ENCODE results near the gene ATAD3A.

The ATAD3A gene

DNA sequence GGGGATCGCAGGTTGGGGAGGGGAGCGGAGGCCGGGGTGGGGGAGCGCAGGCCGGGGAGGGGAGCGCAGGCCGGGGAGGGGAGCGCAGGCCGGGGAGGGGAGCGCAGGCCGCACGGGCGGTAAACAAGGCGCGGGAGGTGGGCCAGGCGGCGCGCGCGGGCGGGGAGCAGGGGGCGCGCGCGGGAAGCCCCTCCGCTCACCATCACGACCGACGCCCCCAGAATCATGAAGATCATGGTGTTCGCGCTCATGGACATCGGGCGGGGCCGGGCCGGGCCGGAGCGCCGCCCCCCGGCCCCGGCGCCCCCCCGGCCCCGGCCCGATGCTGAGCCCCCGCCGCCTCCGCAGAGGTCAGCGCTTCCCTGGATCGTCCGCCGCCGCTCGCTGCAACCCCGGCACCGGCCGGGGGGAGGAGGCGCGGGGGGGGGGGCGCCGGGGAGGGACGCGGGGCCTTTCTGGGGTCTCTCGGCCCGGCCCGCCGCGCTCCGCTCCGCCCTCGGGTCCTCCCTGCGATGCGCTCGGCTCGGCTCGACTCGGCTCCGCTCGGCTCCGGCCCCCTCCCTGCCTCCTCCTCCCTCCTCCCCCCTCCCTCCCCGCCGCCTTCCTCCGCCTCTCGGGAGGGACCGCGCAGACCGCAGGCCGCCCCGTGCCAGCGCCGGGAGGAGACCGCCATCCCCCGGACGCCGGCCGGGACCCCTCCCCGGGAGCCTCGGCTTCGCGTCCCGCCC lies 28.3 kb downstream of the ATAD3A start, which contains the start of gene TMEM240:
Gene TMEM240, minus strand, starts transcription at position 535 of the 728 bp plus-strand sequence. Its CDS starts 278 bp downstream, at position 257.
- DNase-seq (ENCODE audit: low read depth), result peak; percentile 82

DNA sequence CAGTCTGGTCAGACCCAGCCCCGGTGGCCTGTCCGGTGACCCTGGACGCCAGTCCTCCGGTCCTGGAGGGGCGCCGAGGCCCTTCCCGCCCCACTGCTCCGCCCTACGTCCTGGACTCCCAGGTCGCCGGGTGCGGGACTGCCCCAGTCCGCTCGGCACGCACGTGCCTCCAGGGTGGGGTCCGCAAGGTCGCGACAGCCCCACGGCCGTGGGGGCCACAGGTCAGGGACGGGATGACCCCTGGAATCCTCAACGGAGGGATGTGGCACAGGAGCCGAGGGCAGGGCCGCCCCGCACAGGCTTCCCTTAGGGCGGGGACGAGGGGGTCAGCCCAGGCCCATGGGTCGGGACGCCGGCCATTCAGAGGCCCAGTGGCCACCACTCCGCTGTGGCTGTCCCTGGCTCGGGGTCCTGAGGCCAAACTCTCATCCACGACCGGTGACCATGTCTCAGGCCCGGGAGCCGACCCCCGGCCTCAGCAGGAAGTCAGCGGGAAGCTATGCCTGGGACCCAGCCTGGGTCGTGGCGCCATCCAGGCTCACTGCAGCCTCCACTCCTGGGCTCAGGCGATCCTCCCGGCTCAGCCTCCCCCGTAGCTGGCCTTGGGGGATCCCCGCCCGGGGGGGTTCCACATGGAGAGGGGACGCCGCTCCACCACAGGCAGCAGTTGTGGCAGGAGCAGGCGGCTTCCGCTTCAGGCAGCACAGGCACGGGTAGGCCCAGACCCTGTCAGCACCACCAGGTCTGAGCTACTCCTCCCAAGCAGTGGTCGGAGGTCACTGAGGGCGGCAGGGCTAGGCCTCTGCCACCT lies 29.1 kb downstream of the ATAD3A start:
- DNase-seq (ENCODE audit: low read depth), result no peak

DNA sequence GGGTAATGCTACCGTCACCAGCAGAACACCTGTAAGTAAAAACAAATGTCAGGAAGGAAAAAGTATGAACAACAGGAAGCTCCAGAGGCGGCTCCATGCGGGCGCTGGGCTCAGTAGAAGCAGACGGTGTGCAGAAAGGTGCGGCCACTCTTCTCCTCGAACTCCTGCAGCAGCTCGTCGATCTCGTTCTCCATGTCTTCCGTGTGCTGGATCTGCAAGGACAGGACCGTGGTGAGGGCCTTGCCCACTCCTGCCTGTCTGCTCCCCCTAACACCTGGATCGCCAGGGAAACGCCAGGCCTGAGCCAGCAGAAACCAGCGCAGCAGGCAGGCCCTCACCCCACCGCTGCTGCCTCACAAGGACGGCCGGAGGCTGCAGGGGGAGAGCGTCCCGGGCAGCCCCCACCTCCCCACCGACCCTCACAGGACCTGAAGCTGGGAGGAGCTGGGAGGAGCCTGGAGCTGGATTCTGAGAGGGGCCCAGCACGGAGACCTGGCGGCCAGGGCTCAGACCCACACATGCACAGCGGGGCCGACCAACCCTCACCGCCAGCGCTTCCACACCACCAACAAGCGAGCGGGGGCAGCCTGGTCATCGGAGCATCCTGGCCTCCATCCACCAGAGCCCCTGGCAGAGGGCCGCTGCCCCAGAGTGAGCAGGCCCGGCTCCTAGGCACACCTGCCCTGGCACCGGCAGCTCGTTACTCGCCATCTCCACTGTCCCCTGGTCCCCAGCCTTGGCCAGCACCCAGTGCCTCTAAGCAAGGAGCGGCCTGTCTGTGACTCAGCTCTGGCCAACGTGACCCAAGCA lies 30.2 kb downstream of the ATAD3A start:
- no peak for DNase-seq (ENCODE audit: low read depth)

DNA sequence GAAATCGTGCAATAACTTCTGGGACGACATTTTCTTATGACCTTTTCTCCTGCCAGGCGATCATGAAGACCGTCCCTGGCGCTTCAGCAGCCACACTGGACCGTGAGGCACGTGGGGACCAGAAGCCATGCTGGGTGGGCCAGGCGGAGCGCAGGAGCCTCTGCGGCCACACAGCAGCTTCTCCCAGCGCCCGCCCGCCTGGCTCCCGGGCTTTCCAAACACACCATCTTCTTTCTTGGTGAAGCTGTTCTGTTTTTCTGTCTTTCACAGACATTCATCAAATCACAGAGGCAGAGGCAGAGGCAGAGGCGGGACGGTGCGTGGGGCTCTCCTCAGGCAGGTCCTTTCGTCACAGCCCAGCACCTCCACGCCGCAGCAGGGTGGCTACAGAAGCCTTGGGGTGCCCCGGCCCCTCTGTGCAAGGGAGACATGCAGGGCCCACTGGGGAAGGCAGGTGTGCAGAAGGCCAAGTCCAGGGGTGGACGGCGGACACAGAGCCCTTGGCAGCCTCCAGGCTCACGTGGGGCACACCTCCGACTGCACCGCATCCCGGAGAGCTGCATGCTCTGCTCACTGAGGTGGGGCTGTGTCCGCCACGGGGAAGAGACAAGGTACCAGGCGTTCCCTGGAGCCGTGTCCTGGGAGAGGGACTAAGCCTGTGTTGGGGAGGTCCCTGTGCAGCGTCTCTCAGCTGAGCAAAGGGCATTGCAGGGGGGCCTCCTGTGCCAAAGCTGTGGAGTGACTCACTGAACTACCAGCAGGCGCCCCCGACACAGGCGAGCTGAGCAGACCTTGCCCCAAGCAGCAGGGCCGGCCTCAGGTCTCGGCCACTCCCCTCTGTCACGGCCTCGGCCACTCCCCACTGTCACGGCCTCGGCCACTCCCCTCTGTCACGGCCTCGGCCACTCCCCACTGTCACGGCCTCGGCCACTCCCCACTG lies 31.1 kb downstream of the ATAD3A start:
- DNase-seq (ENCODE audit: low read depth), result no peak

DNA sequence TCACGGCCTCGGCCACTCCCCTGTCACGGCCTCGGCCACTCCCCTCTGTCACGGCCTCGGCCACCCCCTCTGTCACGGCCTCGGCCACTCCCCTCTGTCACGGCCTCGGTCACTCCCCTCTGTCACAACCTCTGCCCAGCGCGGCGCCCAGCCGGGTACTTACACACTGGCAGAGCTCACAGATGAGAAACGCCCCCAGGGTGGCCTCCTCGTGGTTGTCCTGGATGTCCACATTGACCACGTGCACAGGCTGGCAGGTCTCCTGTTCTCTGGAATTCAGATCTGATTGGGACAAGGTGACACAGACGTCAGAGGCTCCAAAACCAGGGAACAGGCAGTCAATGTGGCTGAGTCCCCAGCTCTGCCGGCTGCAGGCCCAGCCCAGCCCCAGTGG lies 31.7 kb downstream of the ATAD3A start:
- DNase-seq (ENCODE audit: low read depth), result no peak

DNA sequence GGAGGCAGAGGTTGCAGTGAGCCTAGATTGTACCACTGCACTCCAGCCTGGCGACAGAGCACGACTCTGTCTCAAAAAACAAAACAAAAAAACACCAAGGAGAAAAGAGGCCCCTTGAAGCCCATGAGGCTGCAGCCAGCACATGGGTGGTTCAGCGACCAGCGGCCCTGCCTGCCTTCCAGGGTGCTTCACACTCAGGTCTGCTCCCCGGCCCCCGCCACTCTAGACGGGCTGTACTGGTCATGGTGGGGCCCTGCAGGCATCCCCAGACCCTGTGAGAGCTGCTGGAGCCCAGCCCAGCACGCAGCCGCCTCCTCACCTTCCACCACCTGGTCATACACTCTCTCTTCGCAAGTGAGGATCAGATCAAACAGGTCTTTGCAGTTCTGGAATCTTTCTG lies 32.6 kb downstream of the ATAD3A start:
- no peak for DNase-seq (ENCODE audit: low read depth)

DNA sequence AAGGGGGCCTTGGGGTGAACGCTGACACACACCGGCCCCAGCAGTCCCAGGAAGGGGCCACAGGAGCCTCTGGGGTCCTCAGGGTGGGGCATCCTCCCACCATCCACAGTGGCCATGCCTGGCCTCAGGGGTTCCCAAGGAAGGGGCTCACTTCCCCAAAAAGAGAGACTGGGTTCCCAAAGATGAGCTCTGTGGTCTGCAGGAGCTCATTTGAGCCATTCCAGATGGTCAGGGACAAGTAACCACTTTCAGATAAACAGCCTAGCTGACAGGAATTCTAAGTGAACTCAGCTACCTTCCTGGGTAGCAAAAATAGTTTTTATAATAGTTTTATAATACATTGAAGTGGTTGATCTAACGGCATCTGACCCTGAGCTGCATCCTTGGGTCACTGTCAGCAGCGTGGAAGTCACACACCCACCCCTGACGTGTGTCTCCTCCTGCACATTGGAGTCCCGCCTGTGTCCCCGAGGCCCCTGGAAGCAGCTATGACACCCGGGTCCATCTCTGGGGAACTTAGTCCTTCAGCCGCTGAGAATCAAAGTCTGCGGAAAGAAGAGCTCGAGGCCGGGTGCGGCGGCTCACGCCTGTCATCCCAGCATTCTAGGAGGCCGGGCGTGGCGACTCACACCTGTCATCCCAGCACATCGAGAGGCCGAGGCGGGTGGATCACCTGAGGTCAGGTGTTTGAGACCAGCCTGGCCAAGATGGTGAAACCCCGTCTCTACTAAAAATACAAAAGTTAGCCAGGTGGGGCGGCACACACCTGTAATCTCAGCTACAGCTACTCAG lies 34.2 kb downstream of the ATAD3A start:
- no peak for DNase-seq (ENCODE audit: low read depth)

DNA sequence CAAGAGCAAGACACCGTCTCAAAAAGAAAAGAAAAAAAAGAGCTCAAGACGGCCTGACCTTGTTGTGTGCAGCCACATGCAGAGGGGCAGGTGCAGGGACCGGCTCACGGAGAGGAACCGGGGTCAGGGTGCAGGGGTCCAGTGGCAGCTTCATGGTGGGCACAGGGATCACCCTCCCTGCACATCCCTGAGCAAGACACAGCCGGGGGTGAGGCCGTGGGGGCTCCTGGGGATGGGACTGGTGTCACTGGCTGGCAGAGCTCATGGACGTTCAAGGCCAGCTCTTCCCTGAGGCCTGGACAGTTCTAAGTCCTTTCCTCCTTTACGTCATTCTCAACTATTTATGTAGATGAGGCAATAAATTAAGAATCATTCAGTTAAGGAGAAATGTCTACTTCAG lies 35.0 kb downstream of the ATAD3A start:
- no peak for DNase-seq (ENCODE audit: low read depth)

DNA sequence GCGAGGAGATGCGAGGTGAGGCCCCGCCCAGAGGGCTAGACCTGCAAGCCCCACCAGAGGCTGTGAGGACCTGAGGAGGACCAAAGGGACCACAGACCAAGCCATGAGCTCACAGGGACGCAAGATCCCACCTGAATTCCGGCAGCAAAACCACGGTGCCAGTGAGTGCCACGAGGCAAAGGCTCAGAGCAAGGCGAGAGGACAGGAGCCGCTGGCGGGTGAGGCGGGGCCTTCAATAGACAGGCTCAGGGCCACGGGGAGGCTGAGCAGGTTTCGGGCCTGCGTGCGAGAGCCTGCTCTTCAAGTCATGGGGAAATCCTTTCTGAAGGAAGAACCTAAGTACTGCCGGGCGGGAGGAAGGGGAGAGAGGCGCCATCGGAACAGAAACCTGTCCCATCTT lies 35.5 kb downstream of the ATAD3A start:
- no peak for DNase-seq (ENCODE audit: low read depth)

DNA sequence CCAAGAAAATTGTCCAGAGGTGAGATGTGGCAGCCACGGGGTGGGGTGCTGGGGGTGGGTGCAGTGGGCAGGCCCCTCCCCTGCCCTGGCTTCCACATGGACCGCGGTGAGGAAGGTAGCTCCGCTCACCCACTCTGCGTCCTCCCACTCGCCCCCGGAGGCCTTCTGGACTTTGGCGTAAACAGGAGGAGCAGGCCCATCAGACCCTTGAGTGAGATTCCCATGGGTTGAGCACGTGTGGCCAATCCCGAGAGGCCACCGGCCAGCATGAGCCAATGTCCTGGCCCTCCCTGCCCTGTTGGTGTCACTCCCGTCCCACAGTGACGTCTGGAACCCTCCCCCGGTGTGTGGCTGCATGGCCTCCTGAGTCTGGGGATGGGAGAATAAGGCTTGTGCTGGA lies 36.6 kb downstream of the ATAD3A start:
- DNase-seq (ENCODE audit: low read depth), result no peak

DNA sequence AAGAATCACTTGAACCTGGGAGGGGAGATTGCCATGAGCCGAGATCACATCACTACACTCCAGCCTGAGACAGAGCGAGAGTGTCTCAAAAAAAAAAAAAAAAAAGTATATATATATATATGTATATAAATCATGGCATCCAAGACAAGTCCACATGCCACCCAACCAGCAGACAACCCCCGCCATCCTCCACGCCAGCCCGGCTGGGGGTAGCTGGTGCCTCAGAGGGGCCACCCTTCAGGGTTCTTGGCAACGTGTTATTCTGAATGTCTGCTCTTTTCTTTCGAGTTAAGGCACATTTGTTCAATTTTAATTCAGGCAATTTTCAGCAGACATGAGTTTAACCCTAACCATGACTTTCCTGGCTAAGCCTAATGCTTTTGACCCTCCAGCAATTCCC lies 38.1 kb downstream of the ATAD3A start:
- DNase-seq (ENCODE audit: low read depth), result no peak

DNA sequence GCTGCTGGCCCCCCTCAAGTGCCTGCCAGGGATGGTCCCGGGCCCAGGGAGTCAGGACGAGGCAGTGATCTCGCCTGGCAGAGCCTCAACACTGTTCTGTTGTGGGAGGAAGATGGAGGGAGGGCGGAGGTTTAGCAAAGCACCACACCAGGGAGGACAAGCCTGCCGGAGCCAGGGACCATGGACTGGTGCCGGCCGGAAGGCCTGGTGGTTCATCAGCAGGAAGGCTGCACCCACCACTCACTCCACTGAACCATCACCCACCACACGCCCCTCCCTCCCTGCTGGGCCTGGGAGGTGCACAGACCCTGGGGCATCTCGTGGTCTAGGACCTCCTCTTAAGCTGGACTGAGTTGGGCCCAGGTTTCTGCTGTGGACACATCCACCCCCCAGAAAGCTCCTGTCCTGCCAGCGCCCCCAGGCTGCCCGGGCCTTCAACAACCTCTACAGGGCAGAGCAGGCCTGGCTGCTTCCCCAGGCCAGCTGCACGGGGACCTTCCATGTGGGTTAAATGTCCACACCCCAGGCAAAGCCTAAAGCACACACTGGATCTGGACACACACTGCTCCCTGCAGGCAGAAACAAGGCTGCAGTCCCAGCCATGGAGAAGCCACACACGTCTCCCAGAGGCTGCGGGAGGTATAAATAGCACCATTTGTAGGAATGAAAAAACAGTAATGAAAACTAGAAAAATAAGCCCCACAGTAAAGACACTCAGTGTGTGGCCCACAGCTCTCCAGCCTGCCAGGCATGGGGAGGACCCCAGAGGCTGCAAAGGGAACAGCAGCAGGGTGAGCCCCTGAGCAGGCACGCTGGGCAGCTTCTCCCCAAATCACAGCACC lies 38.9 kb downstream of the ATAD3A start:
- peak; percentile 57 for DNase-seq (ENCODE audit: low read depth)

DNA sequence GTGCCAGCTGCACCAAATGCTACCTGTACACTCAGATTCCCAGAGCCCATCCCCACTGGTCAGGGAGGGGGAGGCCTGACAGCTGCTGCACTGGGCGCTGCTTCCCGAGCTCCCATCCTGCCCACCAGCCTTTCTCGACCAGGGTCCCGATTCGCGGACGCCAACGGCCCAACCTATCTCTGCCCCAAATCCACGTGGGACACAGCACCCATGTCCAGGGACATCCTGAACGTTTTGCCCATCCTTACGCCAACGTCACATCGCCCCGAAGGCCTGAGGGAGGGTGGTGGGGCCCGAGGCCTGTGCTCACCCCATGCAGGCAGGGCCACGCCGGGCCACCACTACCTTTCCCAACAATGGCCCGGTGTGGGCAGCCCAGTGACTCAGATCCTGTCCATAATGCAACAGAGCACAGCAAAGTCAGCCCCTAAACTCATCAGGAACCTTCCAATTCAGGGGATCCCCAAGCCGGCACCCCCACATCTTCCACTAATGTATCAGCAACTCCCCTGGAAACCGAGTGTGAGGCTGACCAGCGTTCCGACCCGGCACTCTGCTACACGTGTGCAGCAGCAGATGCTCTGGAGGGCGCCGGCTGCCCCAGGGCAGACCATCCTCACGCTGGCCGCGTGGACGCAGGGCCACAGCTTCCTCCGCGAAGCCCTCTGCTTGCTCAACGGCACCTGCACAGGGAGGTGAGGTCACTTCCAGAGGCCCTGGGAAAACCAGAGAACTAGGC lies 39.7 kb downstream of the ATAD3A start:
- DNase-seq (ENCODE audit: low read depth), result no peak

DNA sequence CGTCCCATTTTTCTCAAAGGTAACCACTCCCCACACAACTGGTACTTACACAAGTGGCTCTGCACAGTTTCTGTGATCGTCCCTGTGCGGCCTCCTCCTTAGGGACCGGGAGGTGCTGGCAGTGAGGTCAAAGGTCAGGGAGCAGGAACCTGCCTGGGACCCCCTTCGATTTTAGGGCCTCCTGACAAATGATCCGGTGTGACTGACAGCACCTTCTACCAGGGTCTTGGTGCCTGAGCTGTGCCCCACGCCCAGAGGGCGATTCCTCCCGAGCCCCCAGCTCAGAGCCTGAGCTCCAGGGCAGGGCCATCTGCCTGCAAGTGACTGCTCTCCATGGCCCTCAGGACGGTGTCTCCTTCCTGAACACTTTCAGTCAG lies 40.3 kb downstream of the ATAD3A start:
- no peak for DNase-seq (ENCODE audit: low read depth)

DNA sequence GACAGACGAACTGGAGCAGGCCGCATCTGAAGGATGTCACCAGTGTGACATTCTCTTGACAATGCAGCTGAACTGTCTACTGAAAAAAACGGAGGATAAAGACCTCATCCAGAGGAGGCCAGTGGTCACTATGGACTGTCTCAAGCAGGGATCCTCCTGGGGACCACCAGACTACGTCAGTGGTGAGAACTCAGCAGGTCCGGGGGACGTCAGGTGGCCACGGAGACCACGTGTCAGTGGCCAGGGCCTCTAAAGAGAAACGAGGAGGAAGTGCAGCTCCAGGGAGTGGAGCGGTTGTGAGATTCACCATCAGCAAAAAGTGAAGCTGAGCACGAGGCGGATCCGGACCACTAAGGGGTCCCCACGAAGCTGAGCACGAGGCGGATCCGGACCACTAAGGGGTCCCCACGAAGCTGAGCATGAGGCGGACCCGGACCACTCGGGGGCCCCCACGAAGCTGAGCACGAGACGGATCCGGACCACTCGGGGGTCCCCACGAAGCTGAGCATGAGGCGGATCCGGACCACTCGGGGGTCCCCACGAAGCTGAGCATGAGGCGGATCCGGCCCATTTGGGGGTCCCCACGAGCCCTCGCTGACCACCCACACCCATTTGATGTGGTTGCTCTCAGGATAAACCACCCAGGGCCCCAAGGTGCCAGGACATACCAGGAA lies 42.0 kb downstream of the ATAD3A start:
- no peak for DNase-seq (ENCODE audit: low read depth)

DNA sequence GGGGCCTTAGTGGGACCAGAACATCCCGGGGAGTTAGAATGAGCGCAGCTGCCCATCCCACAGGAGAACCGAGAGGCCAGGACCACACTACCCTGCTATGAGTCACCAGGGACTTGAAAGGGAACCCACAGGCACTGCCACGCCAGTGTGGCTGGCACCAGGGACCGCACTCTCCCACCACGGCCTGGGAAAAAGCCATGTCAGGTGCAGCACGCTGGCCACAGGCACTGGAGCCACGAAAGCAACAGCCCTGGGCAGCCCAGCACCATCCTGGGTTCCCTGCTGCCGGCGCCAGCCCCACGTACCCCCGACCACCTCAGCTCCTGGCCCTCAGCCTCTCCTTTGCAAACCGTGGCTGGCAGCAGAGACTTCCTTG lies 42.6 kb downstream of the ATAD3A start:
- DNase-seq (ENCODE audit: low read depth), result no peak

DNA sequence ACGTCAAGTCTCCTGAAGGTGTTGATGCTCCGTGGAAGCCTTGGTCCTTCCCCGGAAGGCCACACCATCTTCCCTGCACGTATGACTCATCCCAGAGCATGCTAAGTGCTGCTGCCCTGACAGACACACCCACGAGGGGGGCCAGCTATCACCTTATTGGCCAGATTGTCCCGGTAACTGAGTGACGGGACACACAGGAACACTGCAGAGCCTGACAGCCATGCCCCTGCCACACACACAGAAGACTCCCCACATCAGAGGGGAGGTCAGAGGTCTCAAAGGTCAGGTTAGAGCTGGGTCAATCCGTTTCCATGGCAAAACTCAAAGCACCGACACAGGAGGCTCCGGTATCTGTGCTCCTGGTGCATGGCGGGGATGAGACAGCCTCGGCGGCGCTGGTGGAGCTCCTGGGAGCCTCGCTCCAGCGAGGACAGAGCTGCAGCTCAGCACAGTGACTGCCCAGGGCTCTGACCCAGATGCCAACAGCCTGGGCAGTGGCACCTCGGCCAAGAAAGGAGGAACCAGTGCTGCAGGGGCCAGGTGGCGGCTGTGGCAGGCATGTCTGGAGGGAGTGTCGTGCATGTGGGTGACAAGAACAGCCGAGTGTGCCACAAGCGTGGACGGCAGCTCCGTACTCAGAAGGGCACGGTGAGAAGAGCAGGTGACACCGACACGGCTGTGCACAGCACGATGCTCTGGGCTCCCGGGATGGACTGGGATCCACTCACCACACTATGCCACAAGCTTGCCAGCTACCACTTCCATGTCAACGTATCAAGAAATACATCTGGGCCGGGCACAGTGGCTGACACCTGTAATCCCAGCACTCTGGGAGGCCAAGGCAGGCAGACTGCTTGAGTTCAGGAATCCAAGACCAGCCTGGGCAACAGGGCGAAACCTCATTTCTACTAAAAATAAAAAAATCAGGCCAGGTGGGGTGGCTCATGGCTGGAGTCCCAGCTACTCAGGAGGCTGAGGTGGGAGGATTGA lies 43.3 kb downstream of the ATAD3A start:
- peak; percentile 91 for DNase-seq (ENCODE audit: low read depth)

All from iris pigment epithelial cell (primary cell).